Left lung (tissue), 10 donors: ENCODE results near the gene ANKRD13D. TPM values are rescaled to one million over a fixed set of nuclear protein-coding genes. Genes with fewer than 3 reads are reported as not detected.

Experiments used
- ATAC-seq: fragments of 200-7000 bp; cut with Tn5 transposase; one replicate; pipeline ENCODE4 v1.9.1; 2020; ENCODE audit warnings: moderate library complexity
- DNase-seq, 4 donors: peaks; one replicate each; pipeline ENCODE4 v3.0.0-alpha.2; 2013 to 2020
- H3K27ac ChIP-seq, 2 donors: fragments of 200-600 bp; sonication (generic) in 1 of 2; one replicate each; pipeline versions ENCODE4 v1.5.0 to v1.8.0; 2020 to 2021
- H3K27me3 ChIP-seq, 2 donors: fragments of 200-600 bp; sonication (generic) in 1 of 2; one replicate each; pipeline versions ENCODE4 v1.5.0 to v1.8.0; 2020 to 2021
- H3K36me3 ChIP-seq, 2 donors: fragments of 200-600 bp; sonication (generic) in 1 of 2; one replicate each; pipeline versions ENCODE4 v1.5.0 to v1.8.0; 2020 to 2021
- H3K4me1 ChIP-seq, 2 donors: fragments of 200-600 bp; one replicate each; pipeline ENCODE4 v1.8.0; 2021
- H3K4me3 ChIP-seq, 2 donors: fragments of 200-600 bp; sonication (generic) in 1 of 2; one replicate each; pipeline versions ENCODE4 v1.5.0 to v1.8.0; 2020 to 2021; ENCODE audit warnings: mild to moderate bottlenecking in 1 of 2
- H3K9me3 ChIP-seq, 2 donors: fragments of 200-600 bp; sonication (generic) in 1 of 2; one replicate each; pipeline versions ENCODE4 v1.5.0 to v1.8.0; 2020 to 2021
- intact Hi-C, 2 donors: fragments of 100-400 bp; cut with DNase I; formaldehyde crosslinking; loops; one replicate each; pipeline versions ENCODE4 v1.11.2 to v1.14.2; 2022
- polyA plus RNA-seq, 6 donors: library from polyadenylated mRNA; unstranded; fragments of 120-200 nt; gene quantifications; one replicate each; pipeline ENCODE4 v1.2.1, GENCODE V29; 2013; ENCODE audit not compliant: insufficient read length in 6 of 6
- total RNA-seq, 2 donors: library from RNA; stranded (reverse); fragmentation: NEBNext Ultra II Directional; extraction: Animal tissue kit (Norgen Biotek cat#: 25700); gene quantifications; one replicate each; pipeline ENCODE4 v1.2.1, GENCODE V29; 2021
- TF ChIP-seq, protein P1 (sequence below), 2 donors: fragments of 200-600 bp; sonication (generic) in 1 of 2; IDR thresholded peaks; one replicate each; pipeline versions ENCODE4 v1.5.0 to v1.8.0; 2021; ENCODE audit warnings: antibody characterized with exemption in 2 of 2
- donor health status: DM: no; HTN: yes; CAD: no.
- donor health status: DM: no; HTN: no; CAD: no.

Gene ANKRD13D
- total and polyA plus RNA-seq, 8 donors = 34.5 to 81.2 (median 50.3) TPM

DNA sequence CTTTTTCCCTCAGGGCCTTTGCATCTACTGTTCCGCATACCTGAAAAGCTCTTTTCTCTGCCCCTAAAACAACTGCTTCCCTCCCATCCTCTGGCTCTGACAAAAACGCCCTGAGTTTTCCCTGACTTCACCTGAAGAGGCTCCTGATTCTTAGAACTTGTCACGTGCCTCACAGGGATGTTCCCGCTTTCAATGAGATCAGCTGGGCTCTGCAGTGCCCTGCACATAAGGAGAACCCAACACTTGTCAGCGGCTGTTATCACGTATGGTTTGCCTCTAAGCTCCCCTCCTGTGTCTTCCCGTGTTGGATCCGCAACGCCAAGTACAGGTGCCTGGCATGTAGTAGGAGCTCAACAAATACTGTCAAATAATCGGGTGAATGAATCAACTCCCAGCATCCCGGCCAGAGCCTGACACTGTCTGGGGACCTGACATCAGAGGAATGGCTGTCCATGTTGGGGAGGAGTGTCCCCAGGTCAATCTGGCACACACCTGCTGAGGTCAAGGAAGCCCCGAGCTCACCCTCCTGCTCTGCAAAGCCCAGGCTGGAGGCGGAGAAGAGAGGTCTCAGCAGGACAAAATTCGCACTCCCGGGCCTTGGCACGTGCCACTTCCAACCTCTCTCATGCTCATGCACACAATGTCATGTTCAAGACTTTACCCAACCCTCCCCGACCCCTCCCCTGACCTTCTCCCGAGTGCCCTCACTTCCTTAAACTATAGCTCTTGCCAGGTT lies 27.0 kb upstream of the ANKRD13D start:
- Histone ChIP-seq H3K27me3 (peaks cover 0 to 6% of the 10 kb centered on the region in 2 donors), H3K4me3 (no peak overlapping the region), H3K36me3 (peaks cover 0 to 4% of the 10 kb centered on the region in 2 donors), H3K27ac (peak overlapping the region; percentile 21 to 82), H3K4me1 (peaks cover 18 to 45% of the 10 kb centered on the region in 2 donors), H3K9me3 (no peaks in the 10 kb centered on the region)
- ATAC-seq (no peak), DNase-seq (peak in 1 of 4 donors; percentile 45)
- TF ChIP-seq, protein P1, sequence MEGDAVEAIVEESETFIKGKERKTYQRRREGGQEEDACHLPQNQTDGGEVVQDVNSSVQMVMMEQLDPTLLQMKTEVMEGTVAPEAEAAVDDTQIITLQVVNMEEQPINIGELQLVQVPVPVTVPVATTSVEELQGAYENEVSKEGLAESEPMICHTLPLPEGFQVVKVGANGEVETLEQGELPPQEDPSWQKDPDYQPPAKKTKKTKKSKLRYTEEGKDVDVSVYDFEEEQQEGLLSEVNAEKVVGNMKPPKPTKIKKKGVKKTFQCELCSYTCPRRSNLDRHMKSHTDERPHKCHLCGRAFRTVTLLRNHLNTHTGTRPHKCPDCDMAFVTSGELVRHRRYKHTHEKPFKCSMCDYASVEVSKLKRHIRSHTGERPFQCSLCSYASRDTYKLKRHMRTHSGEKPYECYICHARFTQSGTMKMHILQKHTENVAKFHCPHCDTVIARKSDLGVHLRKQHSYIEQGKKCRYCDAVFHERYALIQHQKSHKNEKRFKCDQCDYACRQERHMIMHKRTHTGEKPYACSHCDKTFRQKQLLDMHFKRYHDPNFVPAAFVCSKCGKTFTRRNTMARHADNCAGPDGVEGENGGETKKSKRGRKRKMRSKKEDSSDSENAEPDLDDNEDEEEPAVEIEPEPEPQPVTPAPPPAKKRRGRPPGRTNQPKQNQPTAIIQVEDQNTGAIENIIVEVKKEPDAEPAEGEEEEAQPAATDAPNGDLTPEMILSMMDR (IDR thresholded peaks at IDR 0.05) = no peak
- intact Hi-C loops = loop anchor here in 1 of 2 donors (2.0 to 5.0 kb wide), 2 partner anchors 55 to 115 kb away; no protein-coding TSS in a partner anchor

GRCh38 chr11:67262731-67263675 lies 26.1 kb upstream of the ANKRD13D start:
- DNase-seq (peak; percentile 60 to 93 (median 84)), ATAC-seq (peak; percentile 79)
- Histone ChIP-seq H3K4me1 (peaks cover 20 to 53% of the 10 kb centered on the region in 2 donors), H3K36me3 (peaks cover 0 to 5% of the 10 kb centered on the region in 2 donors), H3K27ac (peak overlapping the region; percentile 21 to 82), H3K4me3 (no peak overlapping the region), H3K9me3 (no peaks in the 10 kb centered on the region), H3K27me3 (peaks cover 0 to 6% of the 10 kb centered on the region in 2 donors)
- intact Hi-C loops = loop anchor here in 1 of 2 donors (2.0 to 5.0 kb wide), 2 partner anchors 54 to 114 kb away; no protein-coding TSS in a partner anchor
- TF ChIP-seq, protein P1 (IDR thresholded peaks at IDR 0.05) = peak; percentile 80 to 88

DNA sequence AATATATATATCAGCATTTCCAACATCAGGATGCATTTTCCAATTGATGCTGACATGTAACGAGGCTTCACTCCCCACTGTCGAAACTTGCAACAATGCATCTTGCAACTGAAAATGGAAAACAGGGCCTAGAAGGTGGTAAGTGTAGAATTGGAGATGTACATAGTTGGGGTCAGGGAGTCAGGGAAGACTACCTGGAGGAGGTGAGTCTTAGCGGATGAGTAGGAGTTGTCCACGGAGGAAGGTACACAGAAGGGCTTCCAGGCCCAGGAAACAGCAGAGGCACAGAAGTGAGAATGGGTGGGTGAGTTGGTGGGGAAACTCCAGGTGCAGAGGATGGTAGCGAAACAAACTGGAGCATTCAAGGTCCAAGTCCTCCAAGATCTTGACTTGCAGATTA lies 24.8 kb upstream of the ANKRD13D start:
- peaks cover 0 to 15% of the 10 kb centered on the region in 2 donors for H3K36me3 ChIP-seq
- H3K4me1 ChIP-seq = peaks cover 33 to 65% of the 10 kb centered on the region in 2 donors
- no peak for ATAC-seq
- no peak overlapping the region for H3K4me3 ChIP-seq
- H3K9me3 ChIP-seq = no peaks in the 10 kb centered on the region
- H3K27me3 ChIP-seq = peaks cover 0 to 6% of the 10 kb centered on the region in 2 donors
- intact Hi-C loops = loop anchor here in 1 of 2 donors (5.0 kb wide), 1 partner anchor 113 kb away; no protein-coding TSS in a partner anchor
- DNase-seq = no peak
- TF ChIP-seq, protein P1 (IDR thresholded peaks at IDR 0.05) = no peak
- no peak overlapping the region for H3K27ac ChIP-seq

DNA sequence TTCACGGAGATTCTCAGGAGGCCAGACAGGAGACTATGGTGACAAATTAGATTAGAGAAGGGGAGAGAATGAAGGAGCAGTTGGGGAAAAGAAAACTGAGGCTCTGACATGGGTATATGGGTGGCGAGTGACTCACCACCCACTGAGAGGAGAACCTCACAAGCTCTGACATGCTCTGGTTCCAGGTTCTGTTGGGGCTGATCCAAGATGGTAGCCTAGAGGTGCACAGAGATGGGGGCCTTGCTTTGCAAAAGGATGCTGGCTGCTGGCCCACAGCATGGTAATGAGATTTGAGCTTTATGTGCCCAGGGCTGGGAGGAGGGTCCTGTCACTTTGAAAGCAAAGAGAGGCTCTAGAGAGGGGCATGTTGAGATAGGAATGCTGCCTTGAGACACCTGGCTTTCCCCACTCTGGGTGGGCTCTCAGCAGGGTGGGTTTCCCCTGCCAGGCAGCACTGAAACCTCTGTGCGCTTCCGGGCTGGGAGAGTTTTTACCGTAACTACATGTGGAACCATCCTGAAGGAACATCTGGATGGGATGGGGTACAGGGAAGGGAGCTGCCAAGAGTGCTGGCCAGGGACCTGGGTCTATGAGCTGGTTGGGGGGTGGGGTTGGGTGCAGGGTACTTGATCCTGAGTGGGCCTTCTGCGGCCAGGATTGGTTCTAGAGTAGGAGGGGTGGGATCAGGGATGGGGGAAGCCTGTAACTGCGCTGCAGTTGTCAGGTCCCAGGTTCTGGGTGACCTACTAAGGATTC lies 24.0 kb upstream of the ANKRD13D start:
- no peaks in the 10 kb centered on the region for H3K9me3 ChIP-seq
- no peak for ATAC-seq
- no peak overlapping the region for H3K27ac ChIP-seq
- TF ChIP-seq, protein P1 (IDR thresholded peaks at IDR 0.05) = no peak
- intact Hi-C loops = loop anchor here in 1 of 2 donors (5.0 kb wide), 1 partner anchor 112 kb away; no protein-coding TSS in a partner anchor
- DNase-seq = peak in 1 of 4 donors; percentile 31
- peaks cover 41 to 73% of the 10 kb centered on the region in 2 donors for H3K4me1 ChIP-seq
- H3K36me3 ChIP-seq = peaks cover 0 to 17% of the 10 kb centered on the region in 2 donors
- H3K4me3 ChIP-seq = no peak overlapping the region
- H3K27me3 ChIP-seq = peaks cover 0 to 6% of the 10 kb centered on the region in 2 donors
